OCI-LY7 (cell line): ENCODE measurements around the gene ALPG. TPM values are rescaled to one million over a fixed set of nuclear protein-coding genes. Genes with fewer than 3 reads are reported as not detected.
"Not testable (repeated sequence)": the region's sequence is repeated elsewhere in the genome, so short reads cannot be mapped to it uniquely, and the experiment has no call there.

Experiments used
- BruUV-seq: library from RNA; stranded (reverse); fragments of 400-500 nt; replicated peaks from 2 replicates; lab custom pipeline; 2021; lab: Mats Ljungman, UMichigan
- CTCF ChIA-PET: fragments of 300-600 bp; sonication (Branson Sonifier 250); formaldehyde crosslinking; loops from one replicate; lab custom pipeline; 2022; ENCODE audit warnings: antibody characterized with exemption; ENCODE audit not compliant: unreplicated experiment; lab: Charles Lee
- POLR2A ChIA-PET: fragments of 300-600 bp; sonication (Branson Sonifier 250); formaldehyde crosslinking; loops from one replicate; lab custom pipeline; 2022; ENCODE audit warnings: antibody characterized with exemption; lab: Charles Lee
- DNase-seq: peaks from one replicate; pipeline ENCODE4 v3.0.0-alpha.2; 2015; ENCODE audit warnings: low spot score
- H2AFZ ChIP-seq: fragments of 200-600 bp; sonication (generic), shearing (Covaris generic); 2 replicates; pipeline ENCODE4 v1.6.1; 2014; ENCODE audit warnings: mild to moderate bottlenecking, antibody characterized with exemption, low read length, moderate library complexity
- H3K27ac ChIP-seq: fragments of 200-600 bp; sonication (generic); 2 replicates; pipeline ENCODE4 v1.5.1; 2014; ENCODE audit warnings: mixed run types, low read depth, mild to moderate bottlenecking, moderate library complexity, low read length, inconsistent platforms; ENCODE audit not compliant: poor library complexity, severe bottlenecking
- H3K36me3 ChIP-seq: fragments of 200-600 bp; sonication (generic); 2 replicates; pipeline ENCODE4 v1.6.1; 2014; ENCODE audit warnings: mild to moderate bottlenecking, antibody characterized with exemption, low read length, moderate library complexity, mixed read lengths; ENCODE audit not compliant: insufficient read depth
- H3K4me1 ChIP-seq: fragments of 200-600 bp; sonication (generic); 2 replicates; pipeline ENCODE4 v1.5.1; 2014; ENCODE audit warnings: mild to moderate bottlenecking, low read length; ENCODE audit not compliant: insufficient read depth, poor library complexity, severe bottlenecking
- H3K4me2 ChIP-seq: fragments of 200-600 bp; sonication (generic); 2 replicates; pipeline ENCODE4 v1.6.1; 2014; ENCODE audit warnings: mild to moderate bottlenecking, low read length
- H3K4me3 ChIP-seq: fragments of 200-600 bp; sonication (generic); 2 replicates; pipeline ENCODE4 v1.5.1; 2014; ENCODE audit warnings: mild to moderate bottlenecking, low read depth, low read length; ENCODE audit not compliant: poor library complexity, severe bottlenecking
- H3K79me2 ChIP-seq: fragments of 200-600 bp; sonication (generic); 2 replicates; pipeline ENCODE4 v1.6.1; 2016; ENCODE audit warnings: low read depth, mild to moderate bottlenecking, low read length, moderate library complexity, mixed read lengths; ENCODE audit not compliant: insufficient read depth
- H3K9me2 ChIP-seq: fragments of 200-600 bp; sonication (generic); 2 replicates; pipeline ENCODE4 v1.6.1; 2016; ENCODE audit warnings: mild to moderate bottlenecking, low read length, mixed read lengths; ENCODE audit not compliant: insufficient read depth
- H3K9me3 ChIP-seq: fragments of 200-600 bp; sonication (generic); 2 replicates; pipeline ENCODE4 v1.6.1; 2014; ENCODE audit warnings: mild to moderate bottlenecking, mixed run types, low read length, mixed read lengths
- H4K20me1 ChIP-seq: fragments of 200-600 bp; sonication (generic); 2 replicates; pipeline ENCODE4 v1.6.1; 2014; ENCODE audit warnings: mild to moderate bottlenecking, antibody characterized with exemption, low read length, moderate library complexity, mixed read lengths; ENCODE audit not compliant: insufficient read depth
- CTCF ChIP-seq: fragments of 200-600 bp; sonication (generic); conservative IDR thresholded peaks from 2 replicates; pipeline ENCODE4 v1.5.1; 2014; ENCODE audit warnings: mild to moderate bottlenecking, antibody characterized with exemption, low read length, moderate library complexity, mixed read lengths
- EZH2phosphoT487 ChIP-seq: fragments of 200-600 bp; sonication (generic); IDR thresholded peaks from 2 replicates; pipeline ENCODE4 v1.6.1; 2018; ENCODE audit warnings: low read depth, borderline replicate concordance, mild to moderate bottlenecking, mixed run types, antibody characterized with exemption, low read length, moderate library complexity, mixed read lengths
- intact Hi-C: fragments of 100-400 bp; cut with micrococcal nuclease; formaldehyde crosslinking; loops from one replicate; pipeline ENCODE4 v1.10.0; 2022; ENCODE audit not compliant: unreplicated experiment
- total RNA-seq, 2 experiments: library from RNA; depleted of rRNA in 1 of 2; stranded (reverse); fragments of >200 nt in 1 of 2; shearing (Covaris generic) in 1 of 2; gene quantifications; 2 replicates each; pipeline ENCODE4 v1.2.3, GENCODE V29; 2014 to 2022

ALPG gene
- total RNA-seq, 2 experiments from 2014 or later: not detected

- H2AFZ ChIP-seq: no peak overlapping the region
- no peak overlapping the region for H3K27ac ChIP-seq
- H3K9me2 ChIP-seq: no peaks in the 10 kb centered on the region
- BruUV-seq: no TSS peak
- CTCF ChIA-PET: no interaction called here
- POLR2A ChIA-PET: no interaction called here
- H3K4me1 ChIP-seq: no peaks in the 10 kb centered on the region
- no peak for DNase-seq
- no peaks in the 10 kb centered on the region for H3K79me2 ChIP-seq
- no peak overlapping the region for H3K4me3 ChIP-seq
- no peaks in the 10 kb centered on the region for H3K36me3 ChIP-seq
- TF ChIP-seq EZH2phosphoT487 (no peak), CTCF (no peak)
- H3K9me3 ChIP-seq: no peaks in the 10 kb centered on the region
- no peaks in the 10 kb centered on the region for H4K20me1 ChIP-seq
- no peak overlapping the region for H3K4me2 ChIP-seq
- intact Hi-C loops: no loop called here
Observed at GRCh38 chr2:232393556-232393955, 13.1 kb upstream of the ALPG start.

GRCh38 chr2:232394431-232394830 lies 12.2 kb upstream of the ALPG start:
- H2AFZ ChIP-seq, H4K20me1 ChIP-seq, DNase-seq, H3K9me2 ChIP-seq, H3K4me1 ChIP-seq, BruUV-seq, intact Hi-C loops, POLR2A ChIA-PET, H3K36me3 ChIP-seq, H3K9me3 ChIP-seq, H3K4me2 ChIP-seq, H3K27ac ChIP-seq, H3K4me3 ChIP-seq, H3K79me2 ChIP-seq: not testable (repeated sequence)
- CTCF ChIA-PET: interaction anchor here (0.5 kb wide), 1 partner anchor 8 kb away, joined by 7 read pairs; no protein-coding TSS in a partner anchor

GRCh38 chr2:232395586-232395985 lies 11.1 kb upstream of the ALPG start:
- peaks cover 5% of the 10 kb centered on the region for H3K4me1 ChIP-seq
- no TSS peak for BruUV-seq
- no peaks in the 10 kb centered on the region for H3K9me2 ChIP-seq
- H3K79me2 ChIP-seq: no peaks in the 10 kb centered on the region
- DNase-seq: no peak
- POLR2A ChIA-PET: interaction anchor here (1.2 kb wide), 1 partner anchor 34 kb away, joined by 8 read pairs; no protein-coding TSS in a partner anchor
- no peak overlapping the region for H3K27ac ChIP-seq
- CTCF ChIA-PET: no interaction called here
- H2AFZ ChIP-seq: no peak overlapping the region
- no peaks in the 10 kb centered on the region for H4K20me1 ChIP-seq
- no peaks in the 10 kb centered on the region for H3K36me3 ChIP-seq
- intact Hi-C loops: no loop called here
- TF ChIP-seq EZH2phosphoT487: no peak
- no peak overlapping the region for H3K4me3 ChIP-seq
- H3K4me2 ChIP-seq: no peak overlapping the region
- no peaks in the 10 kb centered on the region for H3K9me3 ChIP-seq

- Histone ChIP-seq H3K4me1 (peaks cover 5% of the 10 kb centered on the region), H3K79me2 (no peaks in the 10 kb centered on the region), H3K4me2 (no peak overlapping the region), H3K4me3 (no peak overlapping the region), H3K9me3 (no peaks in the 10 kb centered on the region), H3K9me2 (no peaks in the 10 kb centered on the region), H3K36me3 (no peaks in the 10 kb centered on the region), H2AFZ (no peak overlapping the region), H4K20me1 (no peaks in the 10 kb centered on the region), H3K27ac (no peak overlapping the region)
- BruUV-seq: no TSS peak
- ChIA-PET POLR2A (interaction anchor here (1.2 kb wide), 1 partner anchor 33 kb away, joined by 8 read pairs; no protein-coding TSS in a partner anchor), CTCF (no interaction called here)
- TF ChIP-seq CTCF (no peak), EZH2phosphoT487 (no peak)
- DNase-seq: no peak
- intact Hi-C loops: no loop called here
Observed at GRCh38 chr2:232396683-232397082, 10.0 kb upstream of the ALPG start.
